ENCODE measurements around the gene PRELID1.
"Not testable (repeated sequence)": the region's sequence is repeated elsewhere in the genome, so short reads cannot be mapped to it uniquely, and the experiment has no call there.

The PRELID1 gene

GRCh38 chr5:177300236-177300880 lies 3.2 kb upstream of the PRELID1 start:
- DNase-seq (ENCODE audit: low read depth) = no peak

- DNase-seq (ENCODE audit: low read depth) = no peak
These were observed 2.6 kb upstream of the PRELID1 start for GRCh38 chr5:177300951-177301350.

- no peak for DNase-seq (ENCODE audit: low read depth)
These were observed 2.0 kb upstream of the PRELID1 start for GRCh38 chr5:177301503-177302165.

- no peak for DNase-seq (ENCODE audit: low read depth)
These were observed 1.1 kb upstream of the PRELID1 start for GRCh38 chr5:177302354-177303110.

GRCh38 chr5:177303925-177304391 lies 359 bp downstream of the PRELID1 start:
- DNase-seq (ENCODE audit: low read depth) = no peak

- DNase-seq (ENCODE audit: low read depth) = no peak
These were observed 957 bp downstream of the PRELID1 start for GRCh38 chr5:177304392-177305119.

- not testable (repeated sequence) for DNase-seq (ENCODE audit: low read depth)
These were observed 2.6 kb downstream of the PRELID1 start for GRCh38 chr5:177306103-177306640.

- DNase-seq (ENCODE audit: low read depth) = no peak
These were observed 3.3 kb downstream of the PRELID1 start for GRCh38 chr5:177306674-177307543.

- DNase-seq (ENCODE audit: low read depth) = no peak
These were observed 4.2 kb downstream of the PRELID1 start for GRCh38 chr5:177307544-177308363.

GRCh38 chr5:177308740-177309139 lies 5.1 kb downstream of the PRELID1 start:
- no peak for DNase-seq (ENCODE audit: low read depth)

GRCh38 chr5:177309351-177310191 lies 6.0 kb downstream of the PRELID1 start:
- DNase-seq (ENCODE audit: low read depth) = peak; percentile 67

- no peak for DNase-seq (ENCODE audit: low read depth)
These were observed 6.7 kb downstream of the PRELID1 start for GRCh38 chr5:177310332-177310731.

- no peak for DNase-seq (ENCODE audit: low read depth)
These were observed 7.3 kb downstream of the PRELID1 start for GRCh38 chr5:177310757-177311391.

- DNase-seq (ENCODE audit: low read depth) = no peak
These were observed 7.8 kb downstream of the PRELID1 start for GRCh38 chr5:177311392-177311722.

GRCh38 chr5:177311723-177312648 lies 8.4 kb downstream of the PRELID1 start, which contains the start of gene MXD3:
Gene MXD3 (minus strand): TSS chr5:177311898. CDS start chr5:177311830, 68 bp downstream.
- peak; percentile 98 for DNase-seq (ENCODE audit: low read depth)

GRCh38 chr5:177312649-177313181 lies 9.1 kb downstream of the PRELID1 start:
- DNase-seq (ENCODE audit: low read depth) = peak; percentile 53

- no peak for DNase-seq (ENCODE audit: low read depth)
These were observed 10.1 kb downstream of the PRELID1 start for GRCh38 chr5:177313561-177314259.

Data from activated T-cell treated with anti-CD3 and anti-CD28 coated beads for 48 hours (primary cell).